Keratinocyte (primary cell): Measurements from ENCODE around the gene C2CD5. TPM values are rescaled to one million over a fixed set of nuclear protein-coding genes. Genes with fewer than 3 reads are reported as not detected.

Source experiments
- DNase-seq: peaks from one replicate; pipeline ENCODE4 v3.0.0-alpha.2; 2011; ENCODE audit warnings: low read depth, missing footprints, low spot score
- FAIRE-seq: peaks from 2 replicates; lab custom pipeline; 2011; peaks lifted over from hg19 to GRCh38; lab: Jason Lieb, UNC
- H2AFZ ChIP-seq: 2 replicates; pipeline ENCODE4 v1.6.0; 2012; ENCODE audit warnings: low read length, control low read depth, inconsistent platforms; ENCODE audit not compliant: control insufficient read depth
- H3K27ac ChIP-seq: 2 replicates; pipeline ENCODE4 v1.5.1; 2011; ENCODE audit warnings: low read length; ENCODE audit not compliant: control insufficient read depth, insufficient read depth
- H3K27me3 ChIP-seq: 3 replicates; pipeline ENCODE4 v1.6.0; 2011; ENCODE audit warnings: low read length; ENCODE audit not compliant: control insufficient read depth, insufficient read depth; ENCODE audit errors: extremely low read depth
- H3K36me3 ChIP-seq, 2 experiments: 2 replicates in 1 of 2; 3 replicates in 1 of 2; pipeline ENCODE4 v1.5.1; 2011; ENCODE audit warnings: low read length in 2 of 2, mild to moderate bottlenecking in 1 of 2; ENCODE audit not compliant: control insufficient read depth in 2 of 2, insufficient read depth in 2 of 2; ENCODE audit errors: extremely low read depth in 1 of 2
- H3K4me1 ChIP-seq: 3 replicates; pipeline ENCODE4 v1.5.1; 2011; ENCODE audit warnings: low read length; ENCODE audit not compliant: control insufficient read depth, insufficient read depth; ENCODE audit errors: extremely low read depth
- H3K4me2 ChIP-seq: 3 replicates; pipeline ENCODE4 v1.6.0; 2011; ENCODE audit warnings: low read depth, low read length; ENCODE audit not compliant: control insufficient read depth, insufficient read depth; ENCODE audit errors: extremely low read depth
- H3K4me3 ChIP-seq, 3 experiments: fragments of 200-600 bp in 1 of 3; sonication (generic) in 1 of 3; 2 replicates in 2 of 3; 3 replicates in 1 of 3; pipeline ENCODE4 v1.5.1; 2011 to 2016; ENCODE audit warnings: low read length in 3 of 3, mild to moderate bottlenecking in 3 of 3, control low read depth in 2 of 3, inconsistent platforms in 1 of 3, low read depth in 1 of 3, mixed read lengths in 1 of 3, mixed run types in 1 of 3, moderate library complexity in 1 of 3; ENCODE audit not compliant: control insufficient read depth in 2 of 3, insufficient read depth in 2 of 3; ENCODE audit errors: extremely low read depth in 1 of 3
- H3K79me2 ChIP-seq: 2 replicates; pipeline ENCODE4 v1.6.0; 2012; ENCODE audit warnings: low read length; ENCODE audit not compliant: control insufficient read depth, insufficient read depth
- H3K9ac ChIP-seq: 3 replicates; pipeline ENCODE4 v1.6.0; 2011; ENCODE audit warnings: low read length; ENCODE audit not compliant: control insufficient read depth, insufficient read depth; ENCODE audit errors: extremely low read depth
- H3K9me1 ChIP-seq: 3 replicates; pipeline ENCODE4 v1.6.0; 2011; ENCODE audit warnings: low read length; ENCODE audit not compliant: control insufficient read depth, insufficient read depth; ENCODE audit errors: extremely low read depth
- H3K9me3 ChIP-seq: 2 replicates; pipeline ENCODE4 v1.5.1; 2012; ENCODE audit warnings: low read depth, low read length; ENCODE audit not compliant: control insufficient read depth
- H4K20me1 ChIP-seq: 3 replicates; pipeline ENCODE4 v1.6.0; 2011; ENCODE audit warnings: low read length; ENCODE audit not compliant: control insufficient read depth, insufficient read depth; ENCODE audit errors: extremely low read depth
- EZH2 ChIP-seq: IDR thresholded peaks from one replicate; pipeline ENCODE4 v1.6.1; 2012; ENCODE audit warnings: inconsistent platforms, mild to moderate bottlenecking, low read length, moderate library complexity
- dilution Hi-C: fragments of 300-500 bp; cut with MboI; formaldehyde crosslinking; loops from one replicate; pipeline ENCODE4 v1.7.0; 2020; ENCODE audit warnings: low sequenced_read_pairs; ENCODE audit not compliant: extremely low pct_ligation_motif_present
- polyA minus RNA-seq, 3 experiments: library from RNA; depleted of rRNA, polyadenylated mRNA; stranded (reverse); fragments of >200 nt; gene quantifications; 1 replicate in 1 of 3; 2 replicates in 1 of 3; 3 replicates in 1 of 3; pipeline ENCODE4 v1.2.3, GENCODE V29; 2011
- polyA plus RNA-seq, 5 experiments: library from polyadenylated mRNA; depleted of rRNA in 3 of 5; stranded (reverse) in 3 of 5; stranded (forward) in 1 of 5; unstranded in 1 of 5; fragments of >200 nt; gene quantifications; 1 replicate in 1 of 5; 2 replicates in 3 of 5; 3 replicates in 1 of 5; pipeline versions ENCODE4 v1.2.1 to v1.2.3, GENCODE V29; 2011 to 2012; ENCODE audit warnings: missing spikeins in 2 of 5, low read depth in 1 of 5, low replicate concordance in 1 of 5
- TF ChIP-seq, protein P1 (sequence below), 3 experiments: IDR thresholded peaks in 1 of 3; conservative IDR thresholded peaks in 1 of 3; optimal IDR thresholded peaks in 1 of 3; 2 replicates in 2 of 3; 3 replicates in 1 of 3; pipeline versions ENCODE3 to v1.5.1; 2011; ENCODE audit warnings: low read length in 3 of 3, mild to moderate bottlenecking in 3 of 3, moderate library complexity in 2 of 3, control low read depth in 1 of 3, inconsistent platforms in 1 of 3; ENCODE audit not compliant: insufficient read depth in 2 of 3; ENCODE audit errors: extremely low read depth in 1 of 3

Gene C2CD5, protein sequence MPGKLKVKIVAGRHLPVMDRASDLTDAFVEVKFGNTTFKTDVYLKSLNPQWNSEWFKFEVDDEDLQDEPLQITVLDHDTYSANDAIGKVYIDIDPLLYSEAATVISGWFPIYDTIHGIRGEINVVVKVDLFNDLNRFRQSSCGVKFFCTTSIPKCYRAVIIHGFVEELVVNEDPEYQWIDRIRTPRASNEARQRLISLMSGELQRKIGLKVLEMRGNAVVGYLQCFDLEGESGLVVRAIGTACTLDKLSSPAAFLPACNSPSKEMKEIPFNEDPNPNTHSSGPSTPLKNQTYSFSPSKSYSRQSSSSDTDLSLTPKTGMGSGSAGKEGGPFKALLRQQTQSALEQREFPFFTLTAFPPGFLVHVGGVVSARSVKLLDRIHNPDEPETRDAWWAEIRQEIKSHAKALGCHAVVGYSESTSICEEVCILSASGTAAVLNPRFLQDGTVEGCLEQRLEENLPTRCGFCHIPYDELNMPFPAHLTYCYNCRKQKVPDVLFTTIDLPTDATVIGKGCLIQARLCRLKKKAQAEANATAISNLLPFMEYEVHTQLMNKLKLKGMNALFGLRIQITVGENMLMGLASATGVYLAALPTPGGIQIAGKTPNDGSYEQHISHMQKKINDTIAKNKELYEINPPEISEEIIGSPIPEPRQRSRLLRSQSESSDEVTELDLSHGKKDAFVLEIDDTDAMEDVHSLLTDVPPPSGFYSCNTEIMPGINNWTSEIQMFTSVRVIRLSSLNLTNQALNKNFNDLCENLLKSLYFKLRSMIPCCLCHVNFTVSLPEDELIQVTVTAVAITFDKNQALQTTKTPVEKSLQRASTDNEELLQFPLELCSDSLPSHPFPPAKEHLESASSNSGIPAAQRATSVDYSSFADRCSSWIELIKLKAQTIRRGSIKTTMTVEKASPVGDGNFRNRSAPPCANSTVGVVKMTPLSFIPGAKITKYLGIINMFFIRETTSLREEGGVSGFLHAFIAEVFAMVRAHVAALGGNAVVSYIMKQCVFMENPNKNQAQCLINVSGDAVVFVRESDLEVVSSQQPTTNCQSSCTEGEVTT
- polyA plus RNA-seq = 9.5 to 17.7 TPM (median 9.7 TPM) in 3 replicates
- polyA plus RNA-seq (2011; ENCODE audit: low read depth) = 18.9 TPM
- 5.6 and 15.9 TPM in 2 replicates for polyA plus RNA-seq (2011; cell fraction: cytosol; rRNA removed)
- polyA plus RNA-seq (2011; cell fraction: nucleus; rRNA removed) = 10.4 and 13.6 TPM in 2 replicates
- polyA plus RNA-seq (2012; ENCODE audit: low replicate concordance) = 5.4 and 8.2 TPM in 2 replicates
- polyA minus RNA-seq = 8.3 to 22.5 TPM (median 10.8 TPM) in 3 replicates
- polyA minus RNA-seq (2011; cell fraction: cytosol; rRNA and poly(A)+ RNA removed) = 6.3 TPM
- 13.2 and 25.1 TPM in 2 replicates for polyA minus RNA-seq (2011; cell fraction: nucleus; rRNA and poly(A)+ RNA removed)

GRCh38 chr12:22544038-22544979 is at the start of gene C2CD5:
Gene C2CD5 (minus strand): TSS chr12:22544542. CDS start chr12:22544150, 392 bp downstream.
- peak within 1 kb of the TSS; percentile 81 for H3K27ac ChIP-seq
- no peak for DNase-seq
- H3K9me1 ChIP-seq = no peaks in the 10 kb centered on the region

More at GRCh38 chr12:22544038-22544979, at the start of gene C2CD5:
- dilution Hi-C loops = no loop called here
- Histone ChIP-seq H2AFZ (peak within 1 kb of the TSS; percentile 97), H3K9ac (peak within 1 kb of the TSS; percentile 87), H3K79me2 (no peaks in the 10 kb centered on the region), H3K4me2 (peak within 1 kb of the TSS; percentile 90), H3K9me3 (no peaks in the 10 kb centered on the region), H3K4me3 (peak within 1 kb of the TSS; percentile 81 to 87 (median 85)), H3K27me3 (no peaks in the 10 kb centered on the region), H3K36me3 (no peaks in the 10 kb centered on the region), H3K4me1 (peaks cover 8% of the 10 kb centered on the region), H4K20me1 (no peaks in the 10 kb centered on the region)
- no peak for TF ChIP-seq EZH2
- TF ChIP-seq, protein P1, sequence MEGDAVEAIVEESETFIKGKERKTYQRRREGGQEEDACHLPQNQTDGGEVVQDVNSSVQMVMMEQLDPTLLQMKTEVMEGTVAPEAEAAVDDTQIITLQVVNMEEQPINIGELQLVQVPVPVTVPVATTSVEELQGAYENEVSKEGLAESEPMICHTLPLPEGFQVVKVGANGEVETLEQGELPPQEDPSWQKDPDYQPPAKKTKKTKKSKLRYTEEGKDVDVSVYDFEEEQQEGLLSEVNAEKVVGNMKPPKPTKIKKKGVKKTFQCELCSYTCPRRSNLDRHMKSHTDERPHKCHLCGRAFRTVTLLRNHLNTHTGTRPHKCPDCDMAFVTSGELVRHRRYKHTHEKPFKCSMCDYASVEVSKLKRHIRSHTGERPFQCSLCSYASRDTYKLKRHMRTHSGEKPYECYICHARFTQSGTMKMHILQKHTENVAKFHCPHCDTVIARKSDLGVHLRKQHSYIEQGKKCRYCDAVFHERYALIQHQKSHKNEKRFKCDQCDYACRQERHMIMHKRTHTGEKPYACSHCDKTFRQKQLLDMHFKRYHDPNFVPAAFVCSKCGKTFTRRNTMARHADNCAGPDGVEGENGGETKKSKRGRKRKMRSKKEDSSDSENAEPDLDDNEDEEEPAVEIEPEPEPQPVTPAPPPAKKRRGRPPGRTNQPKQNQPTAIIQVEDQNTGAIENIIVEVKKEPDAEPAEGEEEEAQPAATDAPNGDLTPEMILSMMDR (optimal IDR thresholded peaks at IDR 0.05 in 1 of 3, IDR thresholded peaks at IDR 0.05 in 1 of 3, conservative IDR thresholded peaks at IDR 0.05 in 1 of 3; ENCODE audit: extremely low read depth in 1 of 3, insufficient read depth in 2 of 3, low read length in 3 of 3) = peak; percentile 38 to 51 (median 49)
- peak; percentile 66 for FAIRE-seq
